UCSD-AML1 (cell line): Measurements from ENCODE around the gene DRD4.
A peak's percentile ranks its signal among the peaks of the same experiment; 100 is the strongest.
"Not testable (repeated sequence)": the region's sequence is repeated elsewhere in the genome, so short reads cannot be mapped to it uniquely, and the experiment has no call there.

Experiments
- DNase-seq: peaks from one replicate; lab custom pipeline; 2025; ENCODE audit not compliant: unreplicated experiment; lab: John Stamatoyannopoulos, UW

The DRD4 gene

DNA sequence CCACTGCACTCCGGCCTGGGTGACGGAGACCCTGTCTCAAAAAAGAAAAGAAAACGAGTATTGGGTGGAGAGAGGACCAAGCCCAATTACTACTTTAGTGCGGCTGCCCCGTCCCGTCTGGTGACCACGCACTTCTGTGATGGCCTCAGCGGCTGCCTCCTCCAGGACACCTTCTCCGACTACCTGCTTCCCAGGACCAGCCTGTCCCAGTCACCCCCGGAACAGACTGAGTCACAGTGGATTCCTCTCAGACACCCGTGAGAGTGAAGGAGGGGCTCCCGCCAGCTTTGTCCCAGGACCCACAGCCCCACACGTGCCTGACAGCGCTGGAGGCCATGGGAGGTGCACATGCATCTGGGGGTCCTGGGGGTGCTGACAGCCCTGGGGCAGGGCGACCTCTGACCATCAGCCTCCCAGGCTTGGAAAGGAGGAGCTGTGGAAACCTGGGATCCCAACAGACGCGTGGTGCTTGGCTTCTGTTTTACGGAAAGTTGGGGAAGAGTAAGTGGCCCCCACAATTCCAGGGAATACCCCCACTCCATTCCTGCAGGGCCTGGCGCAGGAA lies 4.8 kb downstream of the DRD4 start:
- DNase-seq, result no peak

DNA sequence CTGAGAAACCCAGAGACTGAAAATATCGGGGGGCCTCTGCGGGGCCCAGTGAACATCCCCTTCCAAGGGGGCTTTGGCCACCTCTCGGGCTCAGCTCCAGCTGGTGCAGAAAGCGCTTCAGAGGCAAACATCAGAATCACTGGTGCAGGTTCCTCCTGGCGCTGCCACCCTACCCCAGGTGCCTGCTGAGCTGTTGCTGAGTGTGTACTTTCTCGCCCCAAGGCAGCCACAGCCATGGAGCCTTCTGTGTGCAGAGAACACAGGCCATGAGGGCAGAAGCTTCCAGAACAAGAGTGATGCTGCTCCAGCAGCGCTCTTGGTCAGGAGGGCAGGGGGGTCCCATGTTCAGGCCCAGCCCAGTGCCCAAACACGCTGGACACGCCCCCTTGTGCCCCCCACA lies 6.3 kb downstream of the DRD4 start:
- DNase-seq, result no peak

DNA sequence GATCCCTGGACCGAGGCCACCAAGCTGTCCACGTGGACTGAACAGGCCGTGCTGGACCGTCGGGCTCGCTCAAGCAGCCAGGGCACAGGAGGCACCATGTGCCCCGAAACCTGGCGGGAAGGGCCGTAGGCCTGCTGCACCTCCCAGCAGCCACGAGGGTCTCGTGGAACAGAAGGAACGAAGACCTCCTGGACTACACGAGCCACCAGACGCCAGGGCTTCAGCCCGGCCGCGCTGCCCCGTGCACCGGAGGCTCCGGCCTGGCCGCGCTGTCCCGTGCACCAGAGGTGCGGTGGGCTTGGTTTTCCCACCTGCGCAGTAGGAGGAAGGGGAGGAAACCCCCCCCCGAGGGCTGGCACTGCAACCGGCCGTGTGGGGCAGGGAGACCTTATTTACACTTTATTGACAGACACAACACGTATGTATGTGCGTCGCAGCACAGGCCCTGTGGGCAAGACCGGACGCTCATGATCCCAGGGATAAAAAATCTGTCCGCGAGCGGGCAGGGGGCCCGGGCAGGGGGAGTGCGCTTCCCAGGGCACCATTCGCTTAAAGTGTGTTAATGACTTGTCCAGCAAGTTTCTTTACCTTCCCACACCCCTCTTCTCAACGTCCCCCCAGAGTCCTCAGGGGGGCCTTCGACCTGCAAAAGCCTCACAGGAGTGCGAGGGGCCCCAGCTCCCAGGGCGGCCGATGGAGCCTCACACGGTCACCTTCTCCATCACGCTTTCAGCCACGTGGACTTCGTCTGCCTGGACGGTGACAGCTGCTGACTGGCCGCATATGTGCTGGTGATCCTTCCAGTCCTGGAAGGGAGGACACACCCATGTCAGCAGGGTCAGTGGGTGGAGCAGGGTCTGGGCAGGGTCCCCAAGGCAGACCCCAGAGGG lies 7.0 kb downstream of the DRD4 start:
- DNase-seq, result no peak

DNA sequence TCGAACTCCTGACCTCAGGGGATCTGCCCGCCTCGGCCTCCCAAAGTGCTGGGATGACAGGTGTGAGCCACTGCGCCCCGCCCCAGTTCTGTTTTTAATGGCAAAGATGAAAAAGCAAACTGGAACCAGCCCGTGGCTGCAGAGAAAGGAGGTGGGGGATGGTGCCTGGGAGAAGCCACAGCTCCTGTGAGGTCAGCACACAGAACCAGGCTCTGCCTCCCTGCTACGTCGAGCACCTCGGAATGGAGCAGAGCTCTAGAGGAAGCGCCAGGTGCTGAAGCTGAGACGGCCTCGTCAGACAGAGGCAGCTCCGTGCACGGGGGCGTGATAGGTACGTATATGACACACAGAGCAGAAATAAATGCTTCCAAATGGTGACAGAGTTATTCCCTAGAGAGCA lies 8.5 kb downstream of the DRD4 start:
- no peak for DNase-seq

DNA sequence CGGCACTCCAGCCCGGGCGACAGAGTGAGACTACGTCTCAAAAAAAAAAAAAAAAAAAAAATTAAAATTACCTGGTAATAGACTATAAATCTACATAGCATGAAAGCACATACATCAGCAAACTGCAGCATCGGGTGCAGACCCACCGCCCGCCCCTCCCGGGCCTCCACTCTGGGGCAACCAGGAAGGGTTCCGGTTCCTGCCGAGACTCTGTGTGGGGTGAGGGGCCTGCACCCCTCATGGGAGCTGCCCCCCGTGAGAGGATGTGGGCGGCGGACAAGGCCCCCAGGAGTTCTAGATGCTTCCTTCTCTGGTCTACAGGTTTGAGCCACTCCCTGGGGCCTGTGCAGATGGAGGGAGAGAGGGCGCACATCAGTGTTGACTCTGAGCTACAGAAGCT lies 9.1 kb downstream of the DRD4 start:
- no peak for DNase-seq

DNA sequence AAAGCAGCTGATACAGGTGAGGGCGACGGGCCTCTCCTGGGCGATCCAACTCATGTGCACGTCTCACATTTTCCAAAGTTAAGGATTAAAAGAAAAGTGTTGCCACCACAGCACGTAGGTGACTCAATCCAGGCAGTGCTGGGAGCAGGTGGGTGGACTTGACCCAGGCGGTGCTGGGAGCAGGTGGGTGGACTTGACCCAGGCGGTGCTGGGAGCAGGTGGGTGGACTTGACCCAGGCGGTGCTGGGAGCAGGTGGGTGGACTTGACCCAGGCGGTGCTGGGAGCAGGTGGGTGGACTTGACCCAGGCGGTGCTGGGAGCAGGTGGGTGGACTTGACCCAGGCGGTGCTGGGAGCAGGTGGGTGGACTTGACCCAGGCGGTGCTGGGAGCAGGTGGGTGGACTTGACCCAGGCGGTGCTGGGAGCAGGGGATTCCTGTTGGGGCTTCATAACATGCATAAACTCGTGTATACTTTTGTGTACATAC lies 10.6 kb downstream of the DRD4 start:
- not testable (repeated sequence) for DNase-seq

DNA sequence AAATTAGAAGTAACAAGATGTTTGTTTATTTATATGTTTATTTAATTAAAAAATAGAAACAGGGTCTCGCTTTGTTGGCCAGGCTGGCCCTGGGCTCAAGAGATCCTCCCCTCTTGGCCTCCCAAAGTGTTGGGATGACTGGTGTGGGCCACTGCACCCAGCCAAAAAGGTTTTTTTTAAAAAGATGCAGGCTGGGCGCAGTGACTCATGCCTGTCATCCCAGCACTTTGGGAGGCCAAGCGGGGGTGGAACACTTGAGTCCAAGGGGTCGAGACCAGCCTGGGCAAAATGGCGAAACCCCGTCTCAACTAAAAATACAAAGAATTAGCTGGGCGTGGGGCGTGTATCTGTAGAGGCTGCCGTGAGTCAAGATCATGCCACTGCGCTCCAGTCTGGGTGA lies 13.4 kb downstream of the DRD4 start:
- DNase-seq, result no peak

DNA sequence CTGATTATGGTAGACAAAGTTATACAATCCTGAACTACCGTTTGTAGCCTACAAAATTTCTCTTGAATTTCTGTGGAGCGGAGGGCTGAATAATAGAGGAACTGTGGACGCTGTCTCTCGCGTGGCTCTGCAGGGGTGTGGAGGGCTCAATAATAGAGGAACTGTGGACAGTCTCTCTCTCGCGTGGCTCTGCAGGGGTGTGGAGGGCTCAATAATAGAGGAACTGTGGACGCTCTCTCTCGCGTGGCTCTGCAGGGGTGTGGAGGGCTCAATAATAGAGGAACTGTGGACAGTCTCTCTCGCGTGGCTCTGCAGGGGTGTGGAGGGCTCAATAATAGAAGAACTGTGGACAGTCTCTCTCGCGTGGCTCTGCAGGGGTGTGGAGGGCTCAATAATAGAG lies 16.1 kb downstream of the DRD4 start:
- DNase-seq, result not testable (repeated sequence)

DNA sequence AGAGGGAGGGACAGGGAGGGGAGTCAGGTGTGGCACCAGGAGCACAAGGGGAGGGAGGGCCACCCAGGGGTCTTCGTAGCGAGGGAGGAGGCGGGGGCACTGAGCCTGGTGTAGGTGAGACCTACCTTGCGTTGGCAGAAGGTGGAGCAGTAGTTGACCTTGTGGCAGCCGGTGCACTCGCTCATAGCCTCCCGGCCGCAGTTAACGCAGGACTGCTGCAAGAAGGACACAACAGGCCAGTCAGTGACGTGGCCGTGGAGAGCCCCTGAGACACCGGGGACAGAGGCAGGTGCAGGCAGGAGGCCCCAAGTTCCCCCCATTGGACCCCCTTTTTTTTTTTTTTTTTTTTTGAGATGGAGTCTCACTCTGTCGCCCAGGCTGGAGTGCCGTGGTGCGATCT lies 16.8 kb downstream of the DRD4 start:
- no peak for DNase-seq

DNA sequence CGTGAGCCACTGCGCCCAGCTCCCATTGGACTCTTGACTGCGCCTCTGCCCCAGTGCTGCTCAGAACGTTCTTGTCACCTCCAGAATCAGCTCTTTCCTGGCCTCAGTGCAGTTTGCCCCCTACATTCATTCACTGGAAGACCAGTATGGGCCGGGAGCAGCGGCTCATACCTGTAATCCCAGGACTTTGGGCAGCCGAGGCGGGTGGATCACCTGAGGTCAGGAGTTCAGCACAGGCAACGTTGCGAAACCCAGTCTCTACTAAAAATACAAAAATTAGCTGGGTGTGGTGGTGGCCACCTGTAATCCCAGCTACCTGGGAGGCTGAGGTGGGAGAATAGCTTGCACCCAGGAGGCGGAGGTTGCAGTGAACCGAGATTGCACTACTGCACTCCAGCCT lies 17.4 kb downstream of the DRD4 start:
- not testable (repeated sequence) for DNase-seq

DNA sequence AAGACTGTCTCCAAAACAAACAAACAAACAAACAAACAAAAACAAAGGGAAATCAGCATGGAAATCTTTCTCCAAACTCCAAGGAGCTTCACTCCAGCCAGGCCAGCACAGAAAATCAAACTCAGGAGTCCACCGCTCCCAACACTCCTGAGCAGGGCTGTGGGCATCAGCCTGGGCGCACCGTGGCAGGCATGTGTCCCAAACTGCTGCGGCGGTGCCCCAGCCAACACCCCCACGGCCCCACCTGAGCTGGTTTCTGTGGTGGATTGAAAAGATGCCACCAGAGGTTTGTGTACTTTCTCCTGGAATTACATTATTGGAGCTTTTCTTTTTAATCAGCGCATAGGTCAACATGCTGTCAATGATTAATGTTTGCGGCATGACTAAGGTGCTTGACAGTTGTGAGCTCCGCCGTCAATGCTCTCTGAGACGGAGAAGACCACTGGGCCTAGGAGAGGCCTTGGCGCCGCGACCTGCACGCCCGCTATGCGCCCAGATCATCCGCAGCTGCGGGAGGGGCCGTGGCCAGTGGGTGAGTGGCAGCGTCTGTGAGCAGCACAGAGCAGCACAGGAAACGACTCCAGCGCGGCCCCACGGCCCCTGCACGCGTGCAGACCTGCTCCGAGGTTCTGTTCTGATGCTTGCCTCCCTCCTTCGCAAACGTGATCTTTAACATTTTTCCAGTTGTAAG lies 18.1 kb downstream of the DRD4 start:
- DNase-seq, result no peak

DNA sequence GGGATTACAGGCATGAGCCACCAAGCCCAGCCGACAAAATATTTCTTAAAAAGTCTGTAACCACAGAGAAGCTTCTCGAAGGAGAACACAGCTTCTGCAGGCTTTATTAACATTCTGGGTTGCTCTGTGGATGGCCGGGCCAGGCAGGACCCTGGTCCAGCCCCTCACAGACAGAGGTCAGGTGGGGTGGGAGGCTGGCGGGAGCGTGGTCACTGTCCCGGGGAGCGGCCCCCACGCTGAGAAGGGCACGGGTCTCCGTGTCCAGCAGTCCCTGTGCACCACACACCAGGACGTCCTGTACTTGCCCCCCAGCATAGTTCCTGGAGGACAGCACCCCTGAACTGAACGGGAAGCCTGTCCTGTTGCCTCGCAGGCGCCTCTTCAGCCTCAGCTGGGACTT lies 19.4 kb downstream of the DRD4 start:
- no peak for DNase-seq

DNA sequence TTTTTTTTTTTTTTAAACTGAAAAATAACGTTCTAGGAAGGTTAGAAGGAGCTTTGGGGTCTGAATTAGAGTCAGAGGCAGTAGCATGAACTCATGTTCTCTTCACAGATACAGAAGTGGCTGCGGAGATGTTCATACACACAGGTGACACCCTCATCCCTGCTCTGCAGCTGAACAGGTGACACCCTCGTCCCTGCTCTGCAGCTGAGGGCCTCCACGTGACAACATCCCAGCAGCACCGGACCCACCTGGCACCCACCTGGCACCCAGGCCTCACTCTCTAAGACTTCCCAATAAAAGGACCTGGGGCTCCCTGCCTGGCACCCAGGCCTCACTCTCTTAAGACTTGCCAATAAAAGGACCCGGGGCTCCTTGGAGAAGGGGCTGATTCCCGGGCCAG lies 19.8 kb downstream of the DRD4 start:
- DNase-seq, result no peak

DNA sequence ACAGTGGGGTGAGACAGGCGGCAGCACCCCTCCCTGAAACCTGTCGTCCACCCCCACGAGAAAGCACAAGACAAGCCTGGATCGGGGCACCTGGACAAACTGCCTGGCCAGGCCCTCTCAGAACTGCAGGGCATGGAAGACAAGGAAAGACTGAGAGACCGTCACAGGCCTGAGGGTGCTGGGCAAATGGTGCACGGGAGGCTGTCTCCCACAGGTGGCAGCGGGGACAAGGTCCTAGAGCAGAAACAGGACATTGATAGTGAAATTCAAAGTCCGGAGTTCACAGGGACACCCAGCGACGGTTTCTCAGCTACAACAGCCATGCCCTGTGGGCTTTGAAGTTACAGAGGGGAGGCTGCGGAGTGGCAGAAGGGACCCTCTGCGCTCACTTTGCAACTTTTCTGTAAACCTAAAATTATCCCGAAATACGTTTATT lies 20.6 kb downstream of the DRD4 start:
- DNase-seq, result no peak

DNA sequence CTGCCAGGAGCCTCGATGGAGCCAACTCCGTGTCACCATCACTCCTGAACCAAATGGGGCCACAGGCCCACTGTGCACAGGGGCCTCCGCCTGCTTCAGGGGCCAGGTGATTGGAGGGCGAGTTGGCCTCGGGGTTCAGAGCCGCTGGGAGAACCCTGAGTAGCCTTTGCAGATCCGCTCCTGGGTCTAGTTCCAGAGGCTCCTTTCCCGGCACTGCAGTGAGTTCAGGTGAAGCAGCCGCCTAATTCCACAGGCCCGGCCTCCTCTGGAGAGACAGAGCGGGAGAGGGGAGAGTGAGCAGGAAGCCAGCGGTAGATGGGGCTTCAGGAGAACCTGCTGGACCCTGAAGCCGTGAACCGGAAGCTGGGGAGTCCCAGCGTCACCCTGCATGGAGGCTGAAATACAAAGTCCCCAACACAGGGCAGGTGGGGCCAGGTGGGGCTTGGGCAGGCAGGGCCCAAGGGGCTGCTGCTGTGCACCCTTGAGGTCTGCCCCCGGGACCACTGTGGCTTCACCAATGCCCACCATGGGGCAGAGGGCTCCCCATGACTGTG lies 22.5 kb downstream of the DRD4 start:
- DNase-seq, result no peak

DNA sequence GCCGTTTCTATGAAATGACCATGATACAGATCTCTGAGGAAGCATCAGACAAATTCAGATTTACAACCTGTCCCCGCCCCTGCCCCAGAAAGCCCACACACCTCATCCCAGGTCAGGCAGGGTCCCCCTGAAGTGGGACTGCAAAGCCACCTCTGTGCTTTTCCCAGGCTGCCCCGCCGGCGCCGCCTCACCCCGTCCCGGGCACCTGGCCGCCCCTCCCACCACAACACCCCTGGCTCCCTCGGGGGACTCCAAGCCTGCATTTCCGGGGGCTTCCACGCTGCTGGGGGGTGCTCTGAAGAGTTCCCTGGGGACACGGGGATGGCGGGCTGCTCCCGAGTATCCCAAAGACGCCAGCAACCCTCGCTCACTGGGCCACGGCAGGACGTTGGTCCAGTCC lies 23.2 kb downstream of the DRD4 start:
- no peak for DNase-seq

DNA sequence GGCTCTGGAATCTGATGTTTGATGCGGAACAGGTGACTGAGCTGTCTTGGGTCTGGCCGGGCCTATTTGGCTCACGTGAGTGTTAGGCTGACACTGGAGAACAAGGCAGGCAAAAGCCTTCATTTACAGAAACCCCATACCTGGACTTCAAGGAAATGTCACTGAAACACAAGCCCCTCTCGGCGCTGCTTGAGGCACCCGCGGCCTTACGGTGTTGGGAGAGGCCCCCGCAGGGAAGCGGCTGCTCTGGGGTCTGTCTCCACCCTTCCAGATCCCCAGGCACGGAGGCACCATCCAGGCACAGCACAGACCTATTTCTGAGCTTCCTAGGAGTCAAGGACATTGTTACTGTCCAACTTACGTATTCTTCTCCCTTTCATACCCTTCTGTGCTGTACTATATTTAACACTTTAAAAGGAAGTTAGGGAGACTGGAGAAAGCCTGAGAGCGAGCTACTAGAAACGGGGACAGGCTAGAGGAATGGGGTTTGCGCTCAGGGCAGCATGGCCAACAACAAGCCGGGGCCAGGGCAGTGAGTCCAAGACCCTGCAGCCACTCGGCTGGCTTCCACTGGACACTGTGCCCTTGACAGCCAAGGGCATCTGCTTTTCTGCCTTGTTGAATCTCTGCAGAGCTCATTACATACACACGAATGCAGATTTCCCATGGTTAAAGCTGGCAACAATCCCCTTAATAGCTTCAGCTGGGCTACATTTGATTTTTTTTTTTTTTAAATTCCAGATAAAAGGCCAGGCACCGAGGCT lies 23.8 kb downstream of the DRD4 start:
- DNase-seq, result no peak

DNA sequence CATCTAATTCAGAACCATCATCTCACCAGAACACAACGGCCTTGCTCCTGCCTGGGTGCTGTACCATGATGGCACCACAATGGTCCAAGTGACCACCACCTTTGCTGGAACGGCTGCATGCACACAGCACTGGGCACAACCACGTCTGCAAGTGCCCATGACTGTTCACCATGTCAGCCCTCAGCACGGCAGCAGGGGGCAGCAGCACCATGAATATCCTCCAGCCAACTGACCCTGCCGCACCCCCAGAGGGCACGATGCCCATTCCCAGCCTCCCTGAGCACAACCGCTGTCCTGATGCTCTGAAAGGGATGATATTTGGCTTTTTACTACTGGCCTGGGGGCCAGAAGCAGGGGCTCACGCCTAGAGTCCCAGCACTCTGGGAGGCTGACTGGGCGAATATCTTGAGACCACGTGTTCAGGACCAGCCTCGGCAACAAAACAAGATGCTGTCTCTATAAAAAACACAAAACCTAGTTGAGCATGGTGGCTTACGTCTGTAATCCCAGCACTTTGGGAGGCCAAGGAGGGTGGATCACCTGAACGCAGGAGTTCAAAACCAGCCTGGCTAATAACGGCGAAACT lies 25.7 kb downstream of the DRD4 start:
- peak; percentile 48 for DNase-seq

DNA sequence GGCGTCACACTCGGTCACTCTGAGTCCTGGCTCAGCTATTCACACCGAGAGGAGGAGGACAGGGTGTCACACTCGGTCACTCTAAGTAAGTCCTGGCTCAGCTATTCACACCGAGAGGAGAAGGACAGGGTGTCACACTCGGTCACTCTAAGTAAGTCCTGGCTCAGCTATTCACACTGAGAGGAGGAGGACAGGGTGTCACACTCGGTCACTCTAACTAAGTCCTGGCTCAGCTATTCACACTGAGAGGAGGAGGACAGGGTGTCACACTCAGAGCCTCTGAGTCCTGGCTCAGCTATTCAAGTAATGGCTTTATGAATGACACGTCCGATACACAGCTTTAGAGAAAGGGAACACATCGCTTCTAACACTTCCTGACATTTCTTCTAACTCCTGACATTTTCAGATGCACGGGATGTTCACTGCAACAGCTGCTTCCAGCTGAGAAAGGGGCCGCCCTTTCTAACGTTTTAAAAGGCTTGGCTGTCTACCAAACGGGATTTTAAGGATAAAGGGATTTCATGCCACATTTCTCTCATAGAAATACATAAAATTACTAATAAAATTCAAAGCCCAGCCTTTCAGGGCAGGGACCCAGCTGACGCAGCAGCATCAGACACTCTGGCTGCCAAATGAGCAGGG lies 28.1 kb downstream of the DRD4 start:
- DNase-seq, result no peak

DNA sequence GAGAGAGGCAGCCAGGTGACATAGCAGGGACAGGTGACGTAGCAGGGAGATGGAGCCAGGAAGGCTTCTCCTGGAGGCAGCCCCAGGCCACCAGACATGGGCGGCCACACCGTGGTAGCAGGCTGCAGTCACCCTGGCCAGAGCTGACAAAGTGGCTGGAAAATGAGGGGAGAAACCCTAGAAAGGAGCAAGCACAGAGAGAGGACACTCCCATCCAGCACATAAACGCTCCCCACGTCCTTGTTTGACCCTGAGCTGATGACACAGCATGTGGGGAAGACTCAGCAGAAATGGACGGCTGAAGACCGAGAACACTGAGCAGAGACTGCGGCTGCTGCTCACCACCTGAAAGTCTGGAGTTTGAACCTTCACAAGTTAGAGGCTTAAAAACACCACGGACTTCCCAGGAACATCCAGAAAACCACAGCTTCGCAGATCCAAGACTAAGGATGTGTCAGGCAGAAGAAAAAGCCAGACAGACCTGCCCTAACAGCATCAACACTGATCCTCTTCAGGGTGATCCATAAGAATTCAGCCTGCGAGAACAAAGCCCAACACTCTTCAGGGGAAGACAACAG lies 28.7 kb downstream of the DRD4 start:
- no peak for DNase-seq
